ENCODE measurements around the gene APLF.
"Not testable (repeated sequence)": the region's sequence is repeated elsewhere in the genome, so short reads cannot be mapped to it uniquely, and the experiment has no call there.

APLF gene

DNA sequence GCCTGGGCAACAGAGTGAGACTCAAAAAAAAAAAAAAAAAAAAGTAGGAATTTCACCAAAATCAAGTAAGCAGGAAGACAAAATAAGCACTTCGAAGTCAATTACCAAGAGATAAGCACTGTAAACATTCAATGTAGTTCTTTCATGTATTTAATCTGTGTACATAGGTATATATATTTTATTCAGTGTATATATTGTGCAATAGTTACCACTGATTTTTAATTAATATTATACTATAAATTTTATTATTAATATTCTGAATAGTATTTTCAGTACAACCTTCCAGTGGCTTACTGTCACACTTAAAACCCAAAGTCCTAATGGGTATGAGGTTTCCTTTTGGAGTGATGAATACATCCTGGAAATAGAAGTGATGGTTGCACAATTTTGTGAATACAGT, 9.1 kb downstream of the APLF start:
- H3K4me3 Mint-ChIP-seq, result no peak overlapping the region
- H3K9me3 Mint-ChIP-seq, result no peaks in the 10 kb centered on the region
- no peaks in the 10 kb centered on the region for H3K27me3 Mint-ChIP-seq
- no peak overlapping the region for H3K27ac Mint-ChIP-seq
- H3K36me3 Mint-ChIP-seq (ENCODE audit: low read depth), result peaks cover 6% of the 10 kb centered on the region
- no peaks in the 10 kb centered on the region for H3K4me1 Mint-ChIP-seq (ENCODE audit: low read depth)
- intact Hi-C loops (cut with micrococcal nuclease), result no loop called here

GRCh38 chr2:68478688-68479087, 11.3 kb downstream of the APLF start:
- H3K4me1 Mint-ChIP-seq (ENCODE audit: low read depth), result peaks cover 8% of the 10 kb centered on the region
- no peak overlapping the region for H3K4me3 Mint-ChIP-seq
- no peaks in the 10 kb centered on the region for H3K27me3 Mint-ChIP-seq
- no peak overlapping the region for H3K27ac Mint-ChIP-seq
- intact Hi-C loops (cut with micrococcal nuclease), result no loop called here
- no peaks in the 10 kb centered on the region for H3K9me3 Mint-ChIP-seq
- H3K36me3 Mint-ChIP-seq (ENCODE audit: low read depth), result peaks cover 6% of the 10 kb centered on the region

DNA sequence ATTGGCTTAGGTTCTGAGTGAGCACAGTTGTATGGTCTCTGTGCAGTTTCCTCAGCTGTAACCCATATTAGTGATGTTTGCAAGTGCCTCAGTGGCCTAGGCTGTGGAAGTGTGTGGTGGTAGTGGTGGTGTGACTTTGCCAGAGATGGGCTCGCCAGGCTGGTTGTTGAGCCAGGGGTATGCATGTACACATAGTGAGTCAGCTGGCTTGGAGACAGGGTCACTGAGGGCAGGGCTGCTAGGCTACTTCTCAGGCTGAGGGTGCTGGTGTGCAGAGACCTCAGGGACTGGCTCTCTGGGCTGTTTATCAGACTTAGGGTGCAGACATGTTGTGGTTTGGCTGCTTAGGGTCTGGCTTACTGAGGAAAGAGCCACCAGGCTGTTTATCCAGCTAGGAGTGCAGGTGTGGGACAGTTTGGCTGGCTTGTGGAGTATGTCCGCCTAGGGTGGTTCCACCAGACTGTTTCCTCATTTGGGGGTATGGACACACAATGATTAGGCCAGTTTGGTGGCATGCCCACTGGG, 15.0 kb downstream of the APLF start:
- no peaks in the 10 kb centered on the region for H3K27me3 Mint-ChIP-seq
- no peak overlapping the region for H3K27ac Mint-ChIP-seq
- H3K36me3 Mint-ChIP-seq (ENCODE audit: low read depth), result peaks cover 3% of the 10 kb centered on the region
- no peaks in the 10 kb centered on the region for H3K9me3 Mint-ChIP-seq
- peaks cover 8% of the 10 kb centered on the region for H3K4me1 Mint-ChIP-seq (ENCODE audit: low read depth)
- intact Hi-C loops (cut with micrococcal nuclease), result no loop called here
- H3K4me3 Mint-ChIP-seq, result no peak overlapping the region

GRCh38 chr2:68483011-68483410, 15.6 kb downstream of the APLF start:
- intact Hi-C loops (cut with micrococcal nuclease), result no loop called here
- H3K27ac Mint-ChIP-seq, result no peak overlapping the region

DNA sequence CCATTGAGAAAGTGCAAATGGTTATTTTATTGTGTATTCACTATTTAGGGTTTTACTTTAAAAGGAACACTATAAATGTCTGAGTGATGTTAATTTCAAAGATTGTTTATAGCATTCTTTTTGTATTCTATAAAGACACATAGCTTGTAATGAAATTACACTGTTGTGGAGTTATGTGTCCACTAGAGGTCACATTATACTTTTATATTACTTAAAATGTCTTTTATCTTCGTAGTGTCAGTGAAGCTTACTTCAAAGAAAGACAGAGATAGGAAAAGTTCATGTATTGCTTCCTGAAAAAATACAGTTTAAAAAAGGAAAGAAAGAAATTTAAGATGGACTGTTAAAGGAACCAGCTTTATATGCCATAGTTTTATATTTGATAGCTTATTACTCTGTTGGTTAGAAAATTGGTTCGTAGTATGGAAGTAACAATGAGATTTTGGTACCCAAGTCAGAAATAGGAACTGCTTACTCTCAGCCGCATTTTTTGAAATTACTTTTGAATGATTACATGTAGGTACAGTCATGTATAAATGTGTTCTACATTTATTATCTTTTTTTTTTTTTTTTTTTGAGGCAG, 20.5 kb downstream of the APLF start:
- no peaks in the 10 kb centered on the region for H3K36me3 Mint-ChIP-seq (ENCODE audit: low read depth)
- no peaks in the 10 kb centered on the region for H3K9me3 Mint-ChIP-seq
- H3K4me3 Mint-ChIP-seq, result no peak overlapping the region
- peaks cover 10% of the 10 kb centered on the region for H3K4me1 Mint-ChIP-seq (ENCODE audit: low read depth)
- H3K27me3 Mint-ChIP-seq, result no peaks in the 10 kb centered on the region
- intact Hi-C loops (cut with micrococcal nuclease), result loop anchor here (5.0 kb wide), 1 partner anchor 439 kb away; no protein-coding TSS in a partner anchor
- no peak overlapping the region for H3K27ac Mint-ChIP-seq

More at GRCh38 chr2:68483011-68483410, 15.6 kb downstream of the APLF start:
- Mint-ChIP-seq H3K4me1 (ENCODE audit: low read depth) (peaks cover 8% of the 10 kb centered on the region), H3K4me3 (no peak overlapping the region), H3K9me3 (no peaks in the 10 kb centered on the region), H3K36me3 (ENCODE audit: low read depth) (no peaks in the 10 kb centered on the region), H3K27me3 (no peaks in the 10 kb centered on the region)

GRCh38 chr2:68488605-68489004, 21.2 kb downstream of the APLF start:
- not testable (repeated sequence) for H3K4me1 Mint-ChIP-seq (ENCODE audit: low read depth); H3K27ac Mint-ChIP-seq; H3K27me3 Mint-ChIP-seq

GRCh38 chr2:68489282-68489681, 21.9 kb downstream of the APLF start:
- peaks cover 7% of the 10 kb centered on the region for H3K9me3 Mint-ChIP-seq
- no peaks in the 10 kb centered on the region for H3K36me3 Mint-ChIP-seq (ENCODE audit: low read depth)
- no peak overlapping the region for H3K4me3 Mint-ChIP-seq
- intact Hi-C loops (cut with micrococcal nuclease), result loop anchor here (5.0 kb wide), 1 partner anchor 438 kb away; no protein-coding TSS in a partner anchor
- H3K27ac Mint-ChIP-seq, result no peak overlapping the region
- H3K4me1 Mint-ChIP-seq (ENCODE audit: low read depth), result peaks cover 9% of the 10 kb centered on the region
- H3K27me3 Mint-ChIP-seq, result no peaks in the 10 kb centered on the region

More at GRCh38 chr2:68488605-68489004, 21.2 kb downstream of the APLF start:
- H3K4me3 Mint-ChIP-seq; H3K36me3 Mint-ChIP-seq (ENCODE audit: low read depth); H3K9me3 Mint-ChIP-seq: not testable (repeated sequence)
- intact Hi-C loops (cut with micrococcal nuclease), result loop anchor here (5.0 kb wide), 1 partner anchor 439 kb away; no protein-coding TSS in a partner anchor

- no peaks in the 10 kb centered on the region for H3K27me3 Mint-ChIP-seq
- H3K36me3 Mint-ChIP-seq (ENCODE audit: low read depth), result peaks cover 8% of the 10 kb centered on the region
- H3K4me1 Mint-ChIP-seq (ENCODE audit: low read depth), result peaks cover 9% of the 10 kb centered on the region
- intact Hi-C loops (cut with micrococcal nuclease), result loop anchor here (5.0 kb wide), 1 partner anchor 101 kb away; no protein-coding TSS in a partner anchor
- H3K4me3 Mint-ChIP-seq, result no peak overlapping the region
- peaks cover 29% of the 10 kb centered on the region for H3K9me3 Mint-ChIP-seq
- H3K27ac Mint-ChIP-seq, result no peak overlapping the region
Observed at GRCh38 chr2:68491582-68491981, 24.2 kb downstream of the APLF start.

DNA sequence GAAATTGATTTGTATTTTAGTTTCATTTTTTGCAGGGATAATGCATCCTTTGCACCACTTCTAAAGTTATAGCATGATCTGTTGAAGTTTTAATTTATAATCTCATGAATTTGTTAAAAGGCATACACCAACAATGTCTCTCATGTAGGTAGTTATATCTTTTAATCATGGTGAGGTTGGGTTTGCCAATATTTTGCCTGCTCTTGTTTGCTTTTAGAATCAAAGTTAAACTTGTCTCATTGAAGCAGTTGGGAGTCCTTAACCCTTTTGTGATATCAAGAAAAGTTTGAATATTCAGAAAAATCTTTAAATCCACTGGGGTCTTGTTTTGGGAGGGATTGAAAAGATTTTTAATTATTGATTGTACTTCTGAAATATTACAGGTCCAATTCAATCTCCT, 31.7 kb downstream of the APLF start:
- Mint-ChIP-seq H3K27ac (no peak overlapping the region), H3K4me1 (ENCODE audit: low read depth) (no peaks in the 10 kb centered on the region), H3K4me3 (no peak overlapping the region), H3K27me3 (no peaks in the 10 kb centered on the region), H3K9me3 (peaks cover 33% of the 10 kb centered on the region), H3K36me3 (ENCODE audit: low read depth) (peaks cover 13% of the 10 kb centered on the region)
- intact Hi-C loops (cut with micrococcal nuclease), result no loop called here

- no peak overlapping the region for H3K27ac Mint-ChIP-seq
- H3K36me3 Mint-ChIP-seq (ENCODE audit: low read depth), result peaks cover 8% of the 10 kb centered on the region
- no peaks in the 10 kb centered on the region for H3K27me3 Mint-ChIP-seq
- H3K4me1 Mint-ChIP-seq (ENCODE audit: low read depth), result no peaks in the 10 kb centered on the region
- intact Hi-C loops (cut with micrococcal nuclease), result no loop called here
- peaks cover 19% of the 10 kb centered on the region for H3K9me3 Mint-ChIP-seq
- H3K4me3 Mint-ChIP-seq, result no peak overlapping the region
Observed at GRCh38 chr2:68500649-68501048, 33.3 kb downstream of the APLF start.

DNA sequence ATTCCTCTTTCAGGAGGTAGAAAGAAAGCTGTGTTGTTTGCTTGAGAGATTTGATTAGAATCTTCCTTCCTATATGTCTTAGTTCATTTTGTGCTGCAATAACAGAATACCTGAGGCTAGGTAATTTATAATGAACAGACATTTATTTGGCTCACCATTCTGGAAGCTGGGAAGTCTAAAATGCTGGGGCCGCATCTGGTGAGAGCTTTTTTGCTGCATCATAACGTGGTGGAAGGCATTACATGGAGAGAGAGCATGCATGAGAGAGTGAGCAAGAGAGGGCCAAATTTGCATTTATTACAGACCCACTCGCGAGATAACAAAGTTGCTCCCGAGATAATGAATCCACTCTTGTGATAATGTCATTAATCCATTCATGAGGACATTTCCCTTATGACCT, 34.4 kb downstream of the APLF start:
- intact Hi-C loops (cut with micrococcal nuclease), result no loop called here
- Mint-ChIP-seq H3K36me3 (ENCODE audit: low read depth) (peaks cover 4% of the 10 kb centered on the region), H3K4me1 (ENCODE audit: low read depth) (peaks cover 4% of the 10 kb centered on the region), H3K27me3 (no peaks in the 10 kb centered on the region), H3K4me3 (no peak overlapping the region), H3K27ac (no peak overlapping the region), H3K9me3 (peaks cover 8% of the 10 kb centered on the region)

DNA sequence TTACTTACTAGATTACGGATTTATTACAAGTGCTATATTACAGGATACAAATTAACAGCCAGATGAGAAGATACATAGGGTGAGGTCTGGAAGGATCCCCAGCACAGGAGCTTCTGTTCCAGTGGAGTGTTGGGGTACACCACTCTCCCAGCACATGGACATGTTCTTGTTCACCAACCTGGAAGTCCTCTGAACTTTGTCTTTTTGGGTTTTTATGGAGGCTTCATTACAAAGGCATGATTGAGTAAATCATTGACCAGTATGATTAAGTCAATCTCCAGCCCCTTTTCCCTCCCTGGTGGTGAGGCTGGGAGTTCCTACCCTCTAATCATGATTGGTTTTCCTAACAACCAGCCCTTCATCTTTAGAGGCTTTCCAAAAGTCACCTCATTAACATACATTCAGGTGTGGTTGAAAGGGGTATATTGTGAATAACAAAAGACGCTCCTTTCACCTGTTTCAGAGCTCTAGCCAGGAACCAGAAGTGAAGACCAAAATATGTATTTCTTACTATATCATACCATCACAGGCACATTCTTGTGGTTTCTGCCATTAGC, 38.3 kb downstream of the APLF start:
- peaks cover 4% of the 10 kb centered on the region for H3K4me1 Mint-ChIP-seq (ENCODE audit: low read depth)
- H3K36me3 Mint-ChIP-seq (ENCODE audit: low read depth), result peaks cover 6% of the 10 kb centered on the region
- H3K27ac Mint-ChIP-seq, result no peak overlapping the region
- no peaks in the 10 kb centered on the region for H3K27me3 Mint-ChIP-seq
- no peaks in the 10 kb centered on the region for H3K9me3 Mint-ChIP-seq
- H3K4me3 Mint-ChIP-seq, result no peak overlapping the region
- intact Hi-C loops (cut with micrococcal nuclease), result no loop called here

DNA sequence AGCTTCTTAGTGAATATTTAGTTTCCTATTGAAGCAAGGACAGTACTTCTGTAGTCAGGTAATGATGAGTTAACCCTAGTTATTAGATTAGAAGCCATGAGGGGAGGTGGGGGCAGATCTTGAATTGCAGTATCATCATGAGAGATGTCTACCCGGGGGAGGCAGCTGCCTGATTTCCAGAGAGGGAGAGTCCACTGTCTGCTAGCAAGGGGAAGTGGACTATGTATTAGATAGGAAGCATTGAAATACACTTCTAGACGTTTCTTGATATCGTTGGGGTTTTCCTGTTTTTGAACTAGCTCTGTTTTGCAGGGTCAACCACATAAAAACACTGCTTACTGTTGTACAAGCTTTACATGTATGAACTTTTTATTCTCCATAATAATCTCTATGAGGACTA, 38.8 kb downstream of the APLF start:
- no peaks in the 10 kb centered on the region for H3K9me3 Mint-ChIP-seq
- intact Hi-C loops (cut with micrococcal nuclease), result no loop called here
- no peaks in the 10 kb centered on the region for H3K27me3 Mint-ChIP-seq
- peaks cover 4% of the 10 kb centered on the region for H3K4me1 Mint-ChIP-seq (ENCODE audit: low read depth)
- no peak overlapping the region for H3K27ac Mint-ChIP-seq
- H3K4me3 Mint-ChIP-seq, result no peak overlapping the region
- peaks cover 6% of the 10 kb centered on the region for H3K36me3 Mint-ChIP-seq (ENCODE audit: low read depth)

DNA sequence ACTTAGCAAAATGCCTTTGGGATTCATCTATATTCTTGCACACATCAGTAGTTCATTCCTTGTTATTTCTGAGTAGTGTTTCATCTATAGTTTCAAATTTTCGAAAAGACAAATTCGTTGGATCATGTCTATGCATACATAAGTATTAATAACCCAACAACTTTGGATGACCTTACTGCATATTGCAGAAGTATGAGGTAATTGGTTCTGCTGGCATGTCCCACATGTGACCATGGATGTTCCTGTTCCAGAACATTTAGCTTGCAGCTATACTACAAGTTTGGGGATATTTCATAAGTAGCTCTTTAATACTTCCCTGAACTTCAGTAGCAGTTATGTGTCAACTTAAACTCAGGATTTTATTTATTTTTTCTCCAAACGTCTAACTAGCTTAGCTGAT, 44.9 kb downstream of the APLF start:
- Mint-ChIP-seq H3K27me3 (no peaks in the 10 kb centered on the region), H3K4me1 (ENCODE audit: low read depth) (peaks cover 6% of the 10 kb centered on the region), H3K9me3 (no peaks in the 10 kb centered on the region), H3K4me3 (no peak overlapping the region), H3K27ac (no peak overlapping the region), H3K36me3 (ENCODE audit: low read depth) (peaks cover 6% of the 10 kb centered on the region)
- intact Hi-C loops (cut with micrococcal nuclease), result no loop called here

DNA sequence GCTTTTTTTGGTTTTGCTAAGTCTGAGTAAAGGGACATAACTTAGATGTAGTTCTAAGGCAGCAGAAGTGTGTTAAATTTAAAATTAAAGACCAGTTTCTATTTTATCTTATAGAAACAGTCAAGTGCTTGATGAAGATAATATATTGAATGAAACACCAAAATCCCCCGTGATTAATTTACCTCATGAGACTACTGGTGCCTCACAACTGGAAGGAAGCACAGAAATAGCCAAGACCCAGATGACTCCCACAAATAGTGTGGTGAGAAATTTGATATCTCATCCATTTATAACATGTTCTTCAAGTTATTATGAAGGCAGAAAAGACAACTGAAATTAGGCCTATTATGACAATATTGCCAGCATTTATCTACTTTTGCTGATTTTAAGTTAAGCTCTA, 45.6 kb downstream of the APLF start:
- no peaks in the 10 kb centered on the region for H3K27me3 Mint-ChIP-seq
- H3K27ac Mint-ChIP-seq, result no peak overlapping the region
- peaks cover 6% of the 10 kb centered on the region for H3K36me3 Mint-ChIP-seq (ENCODE audit: low read depth)
- H3K4me3 Mint-ChIP-seq, result no peak overlapping the region
- no peaks in the 10 kb centered on the region for H3K9me3 Mint-ChIP-seq
- peaks cover 6% of the 10 kb centered on the region for H3K4me1 Mint-ChIP-seq (ENCODE audit: low read depth)
- intact Hi-C loops (cut with micrococcal nuclease), result no loop called here
